ENCODE data around the gene RORB. TPM values are rescaled to one million over a fixed set of nuclear protein-coding genes. Genes with fewer than 3 reads are reported as not detected.
A peak's percentile ranks its signal among the peaks of the same experiment; 100 is the strongest.

RORB gene
- under 1 TPM; 0.06 to 0.21 (median 0.18) TPM for polyA plus RNA-seq (ENCODE audit: insufficient read depth in 1 of 5, insufficient read length in 5 of 5, low replicate concordance in 1 of 5)
- long read RNA-seq, donor 1 = 0 reads
- long read RNA-seq, donor 2 = 0 reads
- long read RNA-seq, donor 3 = 0 reads
- long read RNA-seq, donor 4 = 0 reads
- long read RNA-seq, donor 5 = 0 reads
- long read RNA-seq, donor 6 = 0 reads
- long read RNA-seq, donor 7 = 0 reads
- long read RNA-seq, donor 8 = 0 reads

- peak; percentile 42 to 48 for DNase-seq
Observed at GRCh38 chr9:74496819-74497747, at the start of gene RORB. RORB (plus strand) TSS chr9:74497335; CDS start chr9:74497977, 642 bp downstream.

DNA sequence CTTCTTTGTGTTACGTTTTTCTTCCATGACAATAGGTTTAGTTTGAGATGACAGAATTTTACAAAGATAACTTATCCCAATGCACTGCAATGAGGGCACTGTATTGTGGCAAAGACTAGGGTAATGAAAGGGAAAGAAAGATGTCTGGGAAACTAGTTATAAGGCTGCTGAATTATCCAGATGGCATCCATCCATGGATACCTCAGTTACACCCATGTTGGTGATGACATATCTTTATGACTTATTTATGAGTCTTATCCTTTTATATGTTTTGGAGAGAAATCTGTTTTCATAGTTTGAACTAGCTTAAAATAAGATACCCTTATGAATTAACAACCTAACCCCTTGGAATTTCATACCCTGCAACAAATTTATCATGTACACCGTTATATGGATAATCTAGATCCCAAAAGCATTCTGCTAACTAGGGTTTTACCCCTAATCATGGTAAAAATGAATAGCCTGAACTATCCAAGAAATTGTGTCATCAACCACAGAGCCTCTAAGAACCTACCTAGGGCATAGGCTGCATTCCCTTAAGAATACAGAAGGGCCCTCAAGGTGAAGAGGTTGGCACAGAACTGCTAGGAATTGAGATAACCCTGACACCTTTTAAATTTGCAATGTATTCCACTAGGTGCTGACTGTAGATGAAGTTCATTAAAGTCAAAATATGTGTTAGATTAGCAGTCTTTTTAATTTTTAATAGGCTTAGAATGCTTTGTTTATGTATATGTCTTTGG is 49.5 kb upstream of the RORB start:
- DNase-seq = no peak

DNA sequence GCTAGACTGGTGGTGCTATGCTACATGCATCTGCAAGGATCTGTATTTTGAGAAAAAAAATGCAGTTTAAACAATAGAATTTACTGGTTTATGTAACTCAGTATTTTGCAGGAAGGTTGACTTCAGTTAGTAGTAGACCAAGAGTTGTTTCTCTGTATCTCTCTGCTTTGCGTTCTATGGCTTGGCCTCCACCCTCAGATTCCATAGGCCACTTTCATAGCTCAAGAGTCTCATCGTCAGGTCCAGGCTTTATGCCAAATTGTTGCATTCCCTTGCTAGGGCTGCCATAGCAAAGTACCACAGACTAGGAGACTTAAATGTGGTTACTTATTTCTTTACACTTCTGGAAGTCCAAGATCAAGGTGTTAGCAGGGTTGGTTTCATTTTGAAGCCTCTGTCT is 48.1 kb upstream of the RORB start:
- DNase-seq = no peak

DNA sequence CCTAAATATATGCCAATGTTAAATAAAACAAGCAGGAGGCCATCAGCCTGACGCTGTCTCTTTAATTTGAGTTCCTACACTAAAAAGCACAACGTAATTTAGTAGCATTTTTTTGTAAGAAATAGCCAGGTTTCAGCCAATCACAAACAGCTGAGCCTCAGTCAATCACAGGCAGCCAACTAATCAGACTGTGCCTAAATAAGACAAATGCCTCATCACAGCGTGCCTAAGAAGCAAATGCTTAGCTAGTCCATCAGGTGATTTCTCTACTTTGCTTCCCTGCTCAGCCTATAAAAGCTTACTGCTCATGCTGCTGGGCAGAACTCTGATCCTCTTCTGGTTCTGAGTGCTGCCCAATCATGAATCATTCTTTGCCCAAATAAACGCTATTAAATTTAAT is 38.3 kb upstream of the RORB start:
- no peak for DNase-seq

DNA sequence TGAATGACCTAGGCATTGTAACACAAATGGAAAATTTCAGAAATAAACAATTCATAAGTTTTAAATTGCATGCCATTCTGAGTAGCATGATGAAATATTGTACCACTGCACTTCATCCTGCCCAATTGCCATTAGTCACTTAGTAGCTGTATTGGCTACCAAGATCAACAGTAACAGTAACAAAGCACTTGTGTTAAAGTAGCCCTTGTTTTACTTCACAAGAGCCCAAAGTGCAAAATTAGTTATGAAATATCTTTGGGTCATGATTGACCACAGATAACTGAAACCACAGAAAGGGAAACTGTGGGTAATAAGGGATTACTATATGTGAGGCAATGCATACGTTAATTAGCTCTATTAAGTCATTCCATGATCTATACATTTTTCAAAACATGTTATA is 33.3 kb upstream of the RORB start:
- DNase-seq = no peak

GRCh38 chr9:74478606-74479005 is 18.5 kb upstream of the RORB start:
- DNase-seq = no peak

DNA sequence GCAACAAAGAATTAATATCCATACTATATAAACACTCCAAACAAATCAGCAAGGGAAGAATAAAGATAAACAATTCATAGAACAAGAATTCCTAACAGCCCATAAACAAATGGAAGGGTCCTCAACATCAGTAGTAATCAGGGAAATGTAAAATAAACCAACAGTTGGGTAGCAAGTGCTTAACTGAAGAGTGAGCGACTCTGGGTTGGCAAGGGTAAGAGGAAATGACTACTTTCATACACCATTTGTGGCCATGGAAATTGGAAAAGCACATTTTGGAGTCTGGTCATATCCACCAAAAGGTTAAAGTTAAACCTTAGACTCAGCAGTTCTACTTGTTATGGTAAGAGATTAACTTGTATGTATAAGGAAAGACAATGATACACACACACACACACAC is 17.4 kb upstream of the RORB start:
- no peak for DNase-seq

DNA sequence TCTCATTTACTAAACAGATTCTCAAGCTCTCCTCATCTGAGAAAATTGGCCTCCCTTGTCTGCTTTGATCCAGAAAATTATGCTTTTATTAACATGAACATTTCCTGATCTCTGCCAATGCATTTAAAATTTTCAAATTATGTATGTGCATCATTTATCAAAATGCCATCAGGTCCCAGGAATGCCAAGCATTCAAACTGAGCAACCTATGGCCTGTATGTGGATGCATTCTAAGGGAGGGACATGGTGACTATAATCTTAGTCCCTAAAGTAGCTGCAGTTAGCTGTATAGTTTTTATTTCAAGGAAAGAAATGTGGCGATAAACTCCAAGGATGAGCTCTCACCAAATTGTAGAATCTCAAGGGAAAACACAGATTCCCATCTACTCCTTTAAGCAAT is 9.7 kb upstream of the RORB start:
- no peak for DNase-seq

GRCh38 chr9:74493512-74493911 is 3.6 kb upstream of the RORB start:
- no peak for DNase-seq

DNA sequence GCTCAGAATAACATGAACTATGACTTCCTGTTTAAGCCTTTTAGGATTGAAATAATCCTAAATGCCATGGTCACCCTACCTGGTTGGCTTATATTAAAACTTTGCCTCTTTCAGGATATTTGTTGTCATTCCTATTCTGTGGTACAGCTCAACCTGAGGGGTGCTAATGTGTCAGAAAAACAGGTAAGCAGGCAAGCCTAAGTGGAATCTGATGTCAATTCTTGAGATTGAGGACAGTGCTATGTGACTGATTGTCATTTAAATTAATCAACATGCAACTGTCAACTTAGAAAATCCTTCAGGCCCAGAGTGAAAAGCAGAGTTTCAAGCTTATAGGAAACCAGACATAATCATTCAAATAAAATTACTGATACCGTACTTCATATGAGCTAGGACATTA is 2.6 kb upstream of the RORB start:
- DNase-seq = no peak

- no peak for DNase-seq
Observed at GRCh38 chr9:74496406-74496805, 729 bp upstream of the RORB start.

DNA sequence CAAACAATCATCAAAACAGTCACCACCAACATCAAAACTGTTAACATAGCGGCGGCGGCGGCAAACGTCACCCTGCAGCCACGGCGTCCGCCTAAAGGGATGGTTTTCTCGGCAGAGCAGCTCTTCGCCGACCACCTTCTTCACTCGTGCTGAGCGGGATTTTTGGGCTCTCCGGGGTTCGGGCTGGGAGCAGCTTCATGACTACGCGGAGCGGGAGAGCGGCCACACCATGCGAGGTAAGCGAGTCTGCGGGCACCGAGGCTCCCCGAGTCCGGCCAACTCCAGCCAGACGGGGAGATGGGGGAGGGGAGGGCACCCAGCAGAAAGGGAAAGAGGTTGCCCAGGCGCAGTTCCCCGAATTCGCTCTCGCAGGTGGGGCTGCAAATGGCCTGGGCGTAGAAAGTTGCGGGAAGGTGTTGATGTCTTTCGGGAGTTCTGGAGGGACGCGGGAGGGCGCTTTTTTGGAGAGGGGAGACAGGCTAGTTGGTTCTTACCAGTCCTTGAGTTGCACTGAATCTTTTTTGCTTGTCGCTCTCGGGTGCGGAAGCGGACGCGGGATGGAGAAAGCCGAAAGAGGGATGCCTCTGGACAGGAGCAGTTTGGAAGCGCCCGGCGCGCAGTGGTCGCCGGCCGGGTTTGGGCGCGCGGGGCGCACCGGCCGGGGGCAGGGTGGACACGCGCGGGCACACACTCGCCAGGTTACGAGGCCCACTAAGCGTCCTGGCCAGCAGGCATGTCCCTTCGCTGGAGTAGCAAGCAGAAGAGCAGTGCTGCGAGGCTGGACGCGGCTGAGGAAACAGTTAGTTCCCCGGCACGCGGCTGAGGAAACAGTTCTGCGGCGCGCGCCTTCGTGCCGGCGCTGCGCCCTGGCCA is 849 bp downstream of the RORB start:
- DNase-seq = no peak

- no peak for DNase-seq
Observed at GRCh38 chr9:74498621-74499095, 1.5 kb downstream of the RORB start.

- no peak for DNase-seq
Observed at GRCh38 chr9:74499111-74499601, 2.0 kb downstream of the RORB start.

DNA sequence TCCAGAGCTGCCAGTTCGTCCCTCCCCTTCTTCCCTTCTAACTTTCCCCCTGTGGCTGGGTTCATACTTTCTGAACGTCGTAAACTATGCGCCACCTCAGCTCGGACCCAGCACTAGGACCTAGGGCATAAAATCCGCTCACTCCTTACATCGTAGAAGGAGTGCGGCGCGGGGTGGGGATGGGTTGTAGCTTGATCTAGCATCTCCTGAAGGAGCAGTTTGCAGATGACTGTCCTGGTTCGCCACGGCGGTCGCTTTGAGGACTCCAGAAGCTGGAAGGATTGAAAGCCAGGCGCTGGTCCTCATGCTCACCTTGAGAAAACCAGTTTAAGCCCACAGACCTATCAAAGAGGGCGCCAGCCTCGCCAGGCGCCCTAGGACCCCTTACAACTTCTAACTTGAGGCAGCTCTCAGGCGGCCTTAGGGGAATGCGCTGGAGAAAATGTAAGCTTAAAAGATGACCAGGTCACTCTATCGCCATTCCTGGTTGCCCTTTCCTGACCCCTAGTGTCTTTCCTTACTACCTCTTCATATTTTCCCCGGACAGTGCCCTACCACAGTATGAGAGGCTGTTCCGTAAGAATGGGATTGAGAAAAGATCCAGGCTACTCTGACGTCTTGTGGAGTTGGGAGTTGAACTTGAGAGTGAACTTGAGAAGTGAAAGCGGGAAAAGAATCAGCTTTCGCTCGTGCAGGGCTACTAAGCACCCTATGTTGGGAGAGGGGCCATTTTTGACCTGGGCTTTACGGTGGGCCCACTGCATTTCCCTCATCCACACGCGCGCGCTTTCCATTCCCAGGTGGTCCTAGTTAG is 2.8 kb downstream of the RORB start:
- no peak for DNase-seq

DNA sequence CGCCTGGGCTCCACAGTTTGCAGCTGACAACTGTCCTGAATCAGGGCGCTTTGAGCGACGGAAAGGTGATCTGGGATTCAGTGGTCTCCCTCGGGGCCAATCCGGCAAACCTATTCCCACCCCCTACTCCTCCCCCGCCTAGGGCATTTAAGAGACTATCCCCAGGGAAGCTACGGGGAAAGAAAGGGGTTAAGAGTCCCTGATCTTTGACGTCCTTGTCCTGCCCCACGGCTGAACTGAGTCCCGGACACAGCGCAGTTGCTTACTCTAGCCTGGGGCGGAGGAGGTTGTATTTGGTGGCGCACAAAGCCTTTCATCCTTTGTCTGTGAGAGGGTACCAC is 3.4 kb downstream of the RORB start:
- no peak for DNase-seq

DNA sequence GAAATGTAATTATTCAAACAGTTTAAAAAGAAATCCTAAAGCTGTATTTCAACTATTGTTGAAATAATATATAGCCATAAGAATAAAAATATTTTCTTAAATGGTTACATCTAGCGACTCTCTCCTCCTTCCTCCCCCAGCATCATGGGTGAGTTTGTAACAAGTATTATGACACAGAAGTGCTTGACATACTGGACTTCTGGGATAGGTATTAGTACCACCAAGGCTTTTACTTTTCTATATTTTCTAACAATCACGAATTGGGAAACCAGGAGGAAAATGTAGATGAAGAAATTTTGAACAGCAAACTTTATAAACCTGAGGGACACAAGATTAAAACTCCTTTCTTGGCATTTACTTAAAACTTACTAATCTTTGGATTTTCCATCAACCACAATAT is 4.4 kb downstream of the RORB start:
- no peak for DNase-seq

DNA sequence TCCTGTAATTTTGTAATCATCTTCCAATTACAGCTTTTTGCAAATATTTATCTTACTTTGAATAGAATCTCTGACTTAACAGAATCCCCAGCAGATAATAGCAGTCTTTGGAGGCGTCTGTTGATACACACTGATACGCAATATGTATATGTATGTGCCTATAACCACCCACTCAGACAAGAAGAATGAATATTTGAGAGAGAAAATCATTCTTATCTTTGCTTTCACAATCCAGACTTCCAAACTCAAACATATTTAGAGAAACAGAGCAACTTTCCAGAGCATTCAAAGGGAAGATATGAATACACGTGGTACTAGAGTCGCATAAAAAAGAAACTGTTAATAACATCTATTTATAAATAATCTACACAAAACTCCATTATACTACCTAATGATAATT is 6.1 kb downstream of the RORB start:
- DNase-seq = no peak

DNA sequence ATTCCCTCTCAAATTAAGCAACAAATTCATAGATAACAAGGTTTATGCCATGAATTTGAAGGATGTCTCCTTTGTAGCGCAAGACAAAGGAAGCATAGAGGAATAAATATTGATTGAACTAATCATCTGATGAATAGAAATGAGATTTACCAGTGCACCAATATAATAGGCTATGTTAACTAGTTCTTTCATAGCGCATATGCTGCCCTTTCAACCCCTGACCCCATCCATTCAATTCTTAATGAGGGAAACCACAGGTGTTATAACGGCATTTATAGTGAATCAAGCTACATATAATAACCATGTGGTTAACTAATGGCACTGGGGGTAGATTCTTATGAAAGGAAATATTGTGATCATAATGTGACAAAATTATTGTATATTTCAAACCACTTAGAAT is 6.5 kb downstream of the RORB start:
- DNase-seq = no peak

DNA sequence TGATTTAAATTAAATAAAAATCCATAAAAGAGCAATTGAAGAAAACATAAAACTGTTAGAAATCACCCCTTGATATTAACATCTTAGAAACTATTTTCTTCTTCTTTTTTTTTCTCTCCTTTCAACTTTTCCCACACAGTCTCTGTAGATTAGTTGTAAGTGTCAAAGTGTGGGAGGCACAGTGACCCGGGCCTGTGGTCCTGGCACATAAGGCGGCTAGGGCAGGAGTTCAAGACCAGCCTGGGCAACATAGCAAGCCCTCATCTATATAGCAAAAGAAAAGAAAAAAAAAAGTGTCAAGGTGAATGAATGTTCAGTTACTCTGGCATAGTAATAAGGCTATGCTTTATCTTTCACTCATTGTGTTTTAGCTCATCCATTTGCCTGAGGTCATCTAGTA is 14.2 kb downstream of the RORB start:
- DNase-seq = no peak

DNA sequence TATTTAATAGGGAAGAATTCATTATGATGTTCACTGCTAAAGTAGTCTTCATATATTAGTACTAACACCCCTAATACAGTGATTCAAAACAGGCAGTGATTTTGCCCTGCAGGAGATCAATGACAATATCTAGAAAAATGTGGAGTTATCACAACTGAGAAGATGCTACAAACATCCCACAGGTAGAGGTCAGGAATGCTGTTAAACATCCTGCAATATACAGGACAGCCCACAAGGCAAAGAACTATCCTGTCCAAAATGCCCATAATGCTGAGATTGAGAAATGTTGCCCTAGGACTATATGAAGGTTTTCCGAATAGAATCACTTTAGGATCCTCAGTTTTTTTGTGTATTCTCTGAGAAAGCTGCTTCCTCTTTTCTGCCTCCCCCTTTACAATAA is 15.3 kb downstream of the RORB start:
- DNase-seq = no peak

Measured in right lung (tissue), 10 donors.